ENCODE measurements around the gene MAPKAPK2. TPM values are rescaled to one million over a fixed set of nuclear protein-coding genes. Genes with fewer than 3 reads are reported as not detected.

The MAPKAPK2 gene
- total RNA-seq, 1 donor from 2014 or later: 33.5 TPM

DNA sequence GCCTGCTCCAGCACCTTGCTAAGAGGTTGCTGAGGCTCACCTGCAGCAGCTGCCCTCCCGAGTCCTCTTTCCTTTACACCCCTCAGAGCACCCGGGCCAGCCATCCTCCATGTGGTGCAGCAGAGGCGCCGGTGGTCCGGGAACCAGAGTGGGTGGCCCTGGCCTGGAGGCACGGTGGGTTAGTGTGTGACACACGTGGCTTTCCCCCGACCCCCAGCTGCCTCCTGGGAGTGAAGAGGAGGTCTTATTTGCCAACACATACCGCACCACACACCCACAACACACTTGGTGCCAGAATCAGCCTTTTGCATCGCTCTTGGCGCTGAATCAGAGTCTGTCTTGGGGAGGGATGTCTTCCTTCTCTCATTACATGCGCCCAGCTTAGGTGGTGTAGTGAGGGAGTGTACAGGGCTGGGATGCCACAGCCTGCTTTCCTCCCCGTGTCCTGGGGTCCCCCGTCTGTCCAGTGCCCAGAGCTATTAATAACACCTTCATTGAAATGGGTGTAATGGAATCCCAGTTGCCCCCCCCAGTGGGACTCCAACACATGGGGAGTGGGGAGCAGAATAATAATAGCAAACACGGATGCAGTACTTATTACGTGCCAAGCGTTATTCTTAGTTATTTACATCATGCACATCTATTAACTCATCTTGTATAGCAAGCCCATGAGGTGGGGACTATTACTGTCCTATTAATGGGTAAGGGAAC is 38.2 kb downstream of the MAPKAPK2 start:
- DNase-seq: no peak

DNA sequence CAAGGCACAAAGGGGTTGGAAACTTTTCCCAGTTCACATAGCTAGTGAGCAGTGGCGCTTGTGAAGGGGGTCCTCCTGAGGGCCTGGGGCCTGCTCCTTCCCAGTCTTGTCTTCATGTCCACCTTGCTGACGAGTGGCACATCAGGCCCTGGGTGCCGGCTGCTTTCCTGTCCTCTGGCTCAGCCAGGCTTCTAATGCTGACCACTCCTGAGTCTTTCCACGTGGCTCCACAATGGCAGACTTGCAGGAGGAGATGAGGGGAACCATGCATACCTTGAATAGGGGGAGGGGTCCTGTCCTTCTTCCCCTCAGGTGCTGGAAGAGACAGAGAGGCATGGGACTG is 38.7 kb downstream of the MAPKAPK2 start:
- no peak for DNase-seq

DNA sequence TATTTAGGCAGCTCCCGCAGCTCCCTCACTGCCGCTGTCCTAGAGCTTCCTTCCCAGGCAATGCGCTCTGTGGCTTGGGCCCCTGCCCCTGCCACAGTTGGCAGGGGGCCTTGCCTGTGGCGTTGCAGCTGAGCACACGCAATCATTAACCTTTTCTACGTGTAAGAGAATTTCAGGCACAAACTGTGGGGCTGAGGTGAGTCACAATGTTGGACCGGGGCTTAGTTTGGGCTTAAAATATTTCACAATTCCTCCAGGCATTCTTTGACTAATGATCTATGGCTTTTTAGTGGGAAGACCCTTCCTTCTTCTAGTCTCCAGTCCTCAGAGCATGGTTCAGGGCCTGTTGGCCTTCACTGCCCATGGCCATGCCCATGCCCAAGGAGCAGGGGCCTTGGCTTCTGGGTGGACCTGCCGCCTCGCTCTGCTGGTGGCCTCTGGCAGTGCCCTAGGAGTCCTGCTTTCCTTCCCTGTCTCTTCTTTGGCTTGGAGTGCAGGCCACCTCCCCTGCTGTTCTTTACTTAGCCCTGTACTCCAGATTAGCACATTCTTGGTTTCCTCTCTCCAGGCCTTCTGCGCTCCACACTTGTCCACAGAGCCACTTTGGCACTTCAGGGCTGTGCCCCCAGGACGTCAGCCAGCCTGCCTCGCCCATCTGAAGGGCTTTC is 39.2 kb downstream of the MAPKAPK2 start:
- no peak for DNase-seq

DNA sequence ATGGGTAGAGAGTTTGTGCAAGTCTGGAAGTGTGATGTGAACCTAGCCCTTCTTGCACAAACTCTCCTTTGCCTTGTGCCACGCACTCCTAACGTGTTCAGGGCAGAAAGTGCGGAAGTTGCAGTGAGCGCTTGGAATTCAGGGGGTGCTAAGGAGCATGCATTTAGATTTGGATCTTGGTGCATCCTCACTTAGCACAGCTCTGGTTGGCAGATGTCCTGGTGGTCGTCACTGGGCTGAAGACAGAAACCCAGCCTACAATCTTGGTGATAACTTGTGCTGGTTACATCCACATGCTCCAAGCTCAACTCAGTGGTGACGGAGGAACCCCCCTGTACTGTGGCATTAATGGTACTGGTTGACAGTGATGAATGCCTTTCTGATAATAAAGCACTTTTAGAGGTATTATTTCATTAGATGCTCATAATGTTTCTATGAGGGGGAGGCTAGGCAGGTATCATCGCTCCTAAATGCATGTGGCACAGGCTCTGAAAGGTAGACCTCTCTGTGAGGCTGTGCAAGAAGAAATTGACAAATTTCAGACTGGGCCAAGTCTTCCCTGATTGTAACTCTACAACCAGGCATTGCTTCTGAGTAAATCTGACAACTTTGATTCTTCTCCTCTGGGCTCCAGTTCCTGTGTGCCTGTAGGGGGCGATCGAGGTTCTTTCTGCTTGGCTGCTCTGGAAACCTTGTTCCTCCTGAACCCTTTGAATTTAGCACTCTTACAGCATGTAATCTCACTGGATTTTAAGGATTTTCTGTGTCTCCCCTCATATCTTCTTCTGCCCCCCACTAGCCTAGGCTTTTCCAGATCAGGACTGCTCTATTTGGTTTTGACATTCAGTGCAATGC is 40.6 kb downstream of the MAPKAPK2 start:
- no peak for DNase-seq

DNA sequence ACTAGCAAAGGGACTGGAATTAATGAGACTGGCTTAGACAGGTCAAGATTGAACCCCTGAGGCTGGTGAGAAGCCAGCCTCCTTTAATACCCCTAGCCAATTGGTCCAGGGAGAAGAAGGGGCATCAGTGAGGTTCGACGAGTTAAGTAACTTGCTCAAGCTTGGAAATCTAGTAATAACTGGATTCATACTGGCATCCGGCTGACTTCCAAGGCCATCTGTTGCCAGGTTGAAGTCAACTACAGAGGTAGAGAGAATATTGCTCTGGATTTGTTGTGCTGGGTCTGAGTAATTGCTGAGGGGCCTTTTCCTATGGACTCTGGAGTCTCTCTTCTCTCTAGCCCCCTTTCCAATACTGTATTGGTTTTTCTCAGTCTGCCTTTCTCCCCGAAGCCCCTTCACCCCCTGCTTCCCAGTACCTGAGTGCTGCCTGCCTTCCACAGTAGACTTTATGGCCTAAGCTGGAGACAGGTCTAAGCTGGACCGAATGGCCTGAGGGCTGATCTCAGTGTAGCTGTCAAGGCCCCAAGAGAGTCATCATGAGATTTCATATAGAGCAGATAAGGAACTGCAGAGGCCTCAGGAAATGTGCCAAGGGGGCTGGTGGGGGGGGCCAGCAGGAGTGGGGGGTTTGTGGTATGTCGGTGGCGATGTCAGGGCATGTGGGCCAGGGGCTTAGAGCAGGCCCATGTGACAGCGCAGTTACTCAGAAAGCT is 43.4 kb downstream of the MAPKAPK2 start:
- DNase-seq: no peak

DNA sequence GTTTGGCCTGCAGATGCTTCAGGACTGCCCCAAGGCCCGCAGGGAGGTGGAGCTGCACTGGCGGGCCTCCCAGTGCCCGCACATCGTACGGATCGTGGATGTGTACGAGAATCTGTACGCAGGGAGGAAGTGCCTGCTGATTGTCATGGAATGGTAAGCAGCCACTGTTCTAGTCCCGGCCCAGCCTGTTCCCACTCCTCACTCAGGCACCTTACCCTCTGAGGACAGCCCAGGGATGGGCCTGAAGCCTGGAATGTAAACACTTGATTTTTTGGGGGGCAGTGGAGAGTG is 43.9 kb downstream of the MAPKAPK2 start:
- no peak for DNase-seq

DNA sequence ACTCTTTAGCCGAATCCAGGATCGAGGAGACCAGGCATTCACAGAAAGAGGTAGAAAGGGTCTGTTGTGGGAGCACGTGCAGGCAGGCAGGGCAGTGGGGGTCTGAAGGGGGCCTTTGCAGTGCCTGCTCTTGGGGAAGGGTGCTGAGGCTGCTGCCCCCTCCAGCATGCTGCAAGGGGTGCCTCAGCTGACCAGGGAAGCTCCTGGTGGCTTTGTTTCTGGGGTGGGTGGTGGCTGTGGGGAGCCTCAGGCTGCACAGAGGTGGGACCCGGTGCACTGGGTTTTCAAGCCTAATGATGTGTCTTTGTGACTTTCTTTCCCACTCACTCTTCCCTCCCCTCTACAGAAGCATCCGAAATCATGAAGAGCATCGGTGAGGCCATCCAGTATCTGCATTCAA is 44.3 kb downstream of the MAPKAPK2 start:
- DNase-seq: no peak

DNA sequence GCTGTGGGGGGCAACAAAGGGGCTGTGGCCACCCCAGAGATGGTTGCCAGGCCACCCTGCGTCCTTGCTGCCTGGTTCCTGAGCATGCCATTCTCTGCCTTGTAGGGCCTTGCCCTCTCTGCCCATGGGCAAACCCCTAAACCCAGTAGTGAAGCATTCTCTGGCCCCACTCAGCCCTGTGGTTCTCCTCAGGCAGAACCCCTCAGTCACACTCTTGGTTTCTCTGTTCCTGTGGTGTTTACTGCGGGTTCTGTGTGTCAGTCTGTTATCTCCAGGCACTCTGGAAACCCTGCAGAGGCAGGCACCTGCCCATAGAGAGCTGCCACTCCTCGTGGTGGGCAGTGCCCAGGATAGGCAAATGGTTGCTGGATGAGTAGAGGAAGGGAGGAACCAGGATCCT is 44.8 kb downstream of the MAPKAPK2 start:
- DNase-seq: no peak

DNA sequence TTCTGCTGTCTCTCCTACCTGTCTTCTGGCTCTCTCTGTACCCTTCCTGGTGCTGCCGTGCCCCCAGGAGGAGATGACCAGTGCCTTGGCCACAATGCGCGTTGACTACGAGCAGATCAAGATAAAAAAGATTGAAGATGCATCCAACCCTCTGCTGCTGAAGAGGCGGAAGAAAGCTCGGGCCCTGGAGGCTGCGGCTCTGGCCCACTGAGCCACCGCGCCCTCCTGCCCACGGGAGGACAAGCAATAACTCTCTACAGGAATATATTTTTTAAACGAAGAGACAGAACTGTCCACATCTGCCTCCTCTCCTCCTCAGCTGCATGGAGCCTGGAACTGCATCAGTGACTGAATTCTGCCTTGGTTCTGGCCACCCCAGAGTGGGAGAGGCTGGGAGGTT is 47.8 kb downstream of the MAPKAPK2 start:
- no peak for DNase-seq

DNA sequence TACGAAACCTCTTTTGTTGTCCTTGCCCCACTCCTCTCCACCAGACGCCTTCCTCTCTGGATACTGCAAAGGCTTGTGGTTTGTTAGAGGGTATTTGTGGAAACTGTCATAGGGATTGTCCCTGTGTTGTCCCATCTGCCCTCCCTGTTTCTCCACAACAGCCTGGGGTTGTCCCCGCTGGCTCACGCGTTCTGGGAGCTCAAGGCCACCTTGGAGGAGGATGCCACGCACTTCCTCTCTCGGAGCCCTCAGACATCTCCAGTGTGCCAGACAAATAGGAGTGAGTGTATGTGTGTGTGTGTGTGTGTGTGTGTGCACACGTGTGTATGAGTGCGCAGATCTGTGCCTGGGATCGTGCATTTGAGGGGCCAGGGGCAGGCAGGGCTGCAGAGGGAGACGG is 48.3 kb downstream of the MAPKAPK2 start:
- DNase-seq: no peak

DNA sequence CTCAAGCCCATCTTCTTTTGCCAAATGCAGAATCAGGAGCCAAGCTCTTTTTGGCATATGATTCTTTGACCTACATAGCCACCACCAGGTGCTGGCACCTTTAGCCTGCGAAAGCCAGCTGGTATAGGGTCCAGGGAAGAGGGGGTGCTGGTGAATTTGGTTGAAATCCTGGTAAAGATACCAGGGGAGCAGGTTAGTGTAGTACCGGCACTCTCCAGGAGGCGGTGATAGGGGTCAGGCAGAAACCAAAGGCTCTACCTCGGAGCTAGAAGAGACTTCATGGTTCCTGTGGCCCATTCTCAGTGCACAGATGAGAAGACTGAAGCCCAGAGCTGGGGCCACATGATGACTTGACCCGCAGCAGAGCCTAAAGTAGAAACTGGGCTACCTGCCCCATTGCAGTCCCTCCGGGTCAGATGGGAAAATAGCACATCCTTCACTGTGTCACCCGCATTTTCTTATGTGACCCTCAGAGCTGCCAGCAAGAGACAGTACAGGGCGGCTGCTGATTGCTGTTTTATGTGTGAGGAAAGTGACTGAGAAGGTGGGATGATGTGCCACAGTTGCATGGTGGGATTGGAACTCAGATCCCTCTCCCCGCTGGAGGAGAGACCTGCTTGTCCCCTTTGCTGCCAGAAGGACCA is 49.9 kb downstream of the MAPKAPK2 start:
- DNase-seq: no peak

DNA sequence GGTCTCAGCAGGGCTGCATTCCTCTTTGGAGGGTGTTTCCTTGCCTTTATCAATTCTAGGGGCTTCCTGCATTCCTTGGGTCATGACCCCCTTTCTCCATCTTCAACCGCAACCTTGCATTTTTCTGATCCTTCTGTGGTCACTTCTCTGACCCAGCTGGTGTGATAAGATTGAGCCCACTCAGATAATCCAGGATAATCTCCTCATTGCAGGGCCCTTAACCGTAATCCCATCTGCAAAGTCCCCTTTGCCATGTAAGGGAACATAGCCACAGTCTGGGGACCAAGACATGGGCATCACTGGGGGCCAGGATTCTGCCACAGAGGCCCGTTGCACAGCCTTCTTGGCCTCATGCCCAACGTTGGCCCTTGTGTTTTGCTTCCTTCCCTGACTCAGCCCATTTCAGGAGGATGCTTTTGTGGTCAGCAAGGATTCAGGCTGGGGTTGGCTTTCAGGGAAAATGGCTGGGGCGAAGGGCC is 50.9 kb downstream of the MAPKAPK2 start:
- no peak for DNase-seq

DNA sequence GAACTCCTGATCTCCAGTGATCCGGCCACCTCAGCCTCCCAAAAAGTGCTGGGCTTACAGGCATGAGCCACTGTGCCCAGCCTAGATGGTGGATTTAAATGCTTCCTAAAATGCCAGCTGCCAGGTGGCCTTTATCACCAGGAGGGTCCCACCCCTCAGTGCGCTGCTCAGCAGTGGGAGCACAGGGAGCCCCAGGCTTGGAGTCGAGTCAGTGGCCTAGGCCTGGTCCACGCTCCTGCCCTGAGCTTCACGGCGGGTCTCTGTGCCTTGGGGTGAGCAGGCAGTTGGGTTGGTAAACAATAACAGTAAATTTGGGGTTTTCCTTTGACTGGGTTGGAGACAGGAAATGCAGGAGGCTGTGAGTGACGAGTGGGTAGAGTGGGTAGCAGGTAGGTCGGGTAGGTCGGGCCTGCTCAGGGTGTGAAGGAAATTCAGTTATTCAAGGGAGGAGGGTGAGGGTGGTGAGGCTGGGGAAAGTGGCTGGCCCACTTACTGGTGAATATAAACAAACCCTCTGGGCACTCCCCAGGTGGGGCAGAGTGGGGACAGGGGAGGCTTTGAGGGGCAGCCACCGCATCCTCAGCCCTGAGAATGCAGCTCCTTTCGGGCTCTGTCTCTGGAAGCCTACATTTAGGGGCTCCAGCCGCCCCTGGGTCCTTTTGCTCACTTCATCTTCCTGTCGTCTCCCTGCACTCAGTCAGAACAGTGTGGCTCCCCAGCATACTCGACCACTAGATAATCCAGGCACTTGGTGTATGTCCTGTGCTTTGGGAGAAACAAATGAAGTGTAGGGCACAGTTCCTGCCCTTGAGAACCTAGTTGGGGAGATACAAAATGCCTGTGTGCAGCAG is 52.4 kb downstream of the MAPKAPK2 start:
- no peak for DNase-seq

DNA sequence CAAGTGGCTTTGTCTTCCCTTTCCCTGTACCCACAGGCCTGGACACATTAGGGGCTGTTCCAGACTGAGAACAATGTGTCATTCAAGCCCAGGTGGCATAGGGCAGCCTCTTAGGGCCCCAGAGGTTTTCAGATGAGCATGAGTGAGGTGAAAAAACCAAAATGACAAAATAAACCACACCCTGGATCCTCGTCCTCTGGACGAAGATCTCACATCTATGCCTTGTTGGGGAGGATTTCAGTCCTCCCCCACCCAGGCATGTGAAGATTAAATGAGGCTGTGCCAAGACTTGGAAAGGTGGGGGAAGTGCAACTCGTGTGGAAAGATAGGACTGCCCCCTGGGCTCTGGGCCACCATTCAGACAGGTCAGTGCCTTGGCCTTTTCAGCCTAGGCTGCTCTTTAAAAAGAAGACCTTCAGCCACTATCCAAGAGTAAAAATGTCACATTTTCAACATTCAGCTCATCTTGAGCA is 53.1 kb downstream of the MAPKAPK2 start:
- DNase-seq: no peak

DNA sequence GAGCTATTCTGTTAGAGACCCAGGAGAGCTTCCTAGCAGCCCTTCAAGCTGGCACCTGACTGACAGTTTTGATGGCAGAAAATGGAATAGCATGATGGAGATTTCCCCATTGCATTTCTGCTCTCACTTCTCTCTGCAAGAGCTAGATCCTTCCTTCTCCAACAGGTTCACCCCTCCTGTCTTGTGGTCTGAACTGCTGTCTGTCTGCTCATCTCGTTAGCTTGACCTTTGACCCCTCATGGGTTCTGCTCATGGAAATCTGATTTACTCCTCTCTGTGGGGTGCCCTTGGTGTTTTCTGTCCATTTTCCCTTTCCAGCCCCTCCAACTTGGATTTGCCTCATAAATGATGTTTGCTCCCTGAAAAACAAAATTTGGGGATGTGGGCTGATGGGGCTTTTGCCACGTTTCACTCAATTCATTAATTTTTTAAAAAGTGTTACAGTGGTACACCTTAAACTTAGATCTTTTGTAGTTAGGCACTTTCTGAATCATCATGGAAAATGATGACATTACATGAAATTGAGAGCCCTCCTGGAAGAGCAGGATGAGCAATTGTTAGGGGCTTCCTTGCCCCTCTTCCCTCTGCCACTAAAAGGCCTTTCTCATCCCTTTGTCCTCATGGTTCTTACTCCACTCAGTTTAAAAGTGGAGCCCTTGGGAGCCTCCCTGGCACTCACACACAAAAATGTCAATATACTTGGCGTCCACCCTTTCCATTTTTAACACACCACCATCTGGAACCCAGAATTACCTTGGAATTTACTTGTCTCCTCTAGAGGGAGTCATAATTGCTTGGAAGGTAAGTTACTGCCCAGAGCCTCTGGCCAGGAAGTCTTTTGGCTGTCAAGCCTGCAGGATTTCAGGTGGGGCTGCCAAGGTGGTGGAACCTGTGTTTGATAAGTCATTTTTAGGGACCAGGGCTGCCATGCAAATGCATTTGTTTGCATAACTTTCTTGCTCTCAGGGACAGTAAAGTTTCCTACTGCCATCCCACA is 54.0 kb downstream of the MAPKAPK2 start:
- no peak for DNase-seq

DNA sequence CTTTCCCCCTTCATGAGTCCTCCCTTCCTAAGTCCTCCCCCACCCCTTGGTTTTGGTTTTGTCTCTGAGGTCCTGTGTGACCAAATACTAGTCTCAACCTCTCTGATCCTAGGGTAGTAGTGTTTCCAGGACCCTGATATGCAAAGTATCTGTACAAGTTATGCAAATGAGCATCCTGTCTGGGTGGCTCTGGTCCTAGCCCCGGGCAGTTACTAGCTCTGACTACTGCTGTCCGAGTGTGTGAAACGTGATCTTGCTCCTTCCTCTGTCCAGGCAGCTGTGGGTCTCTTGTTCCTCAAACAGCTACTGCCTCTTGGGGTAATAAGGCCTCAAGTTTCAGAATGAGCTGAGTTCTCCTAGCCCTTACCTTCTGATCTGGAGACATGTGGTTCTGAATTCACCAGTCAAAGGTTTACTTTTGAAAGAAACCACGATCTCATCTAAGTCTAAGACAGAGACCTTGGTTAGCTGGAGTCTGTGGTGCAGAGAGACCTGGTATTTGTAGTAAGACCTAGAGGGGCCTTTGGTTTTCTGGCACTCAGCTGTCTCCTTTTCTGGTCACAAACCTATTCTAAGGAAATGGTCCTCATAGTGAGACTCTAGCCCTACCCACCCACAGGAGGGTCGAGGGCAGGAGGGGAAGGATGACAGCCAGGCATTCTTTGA is 54.8 kb downstream of the MAPKAPK2 start:
- peak; percentile 18 for DNase-seq

DNA sequence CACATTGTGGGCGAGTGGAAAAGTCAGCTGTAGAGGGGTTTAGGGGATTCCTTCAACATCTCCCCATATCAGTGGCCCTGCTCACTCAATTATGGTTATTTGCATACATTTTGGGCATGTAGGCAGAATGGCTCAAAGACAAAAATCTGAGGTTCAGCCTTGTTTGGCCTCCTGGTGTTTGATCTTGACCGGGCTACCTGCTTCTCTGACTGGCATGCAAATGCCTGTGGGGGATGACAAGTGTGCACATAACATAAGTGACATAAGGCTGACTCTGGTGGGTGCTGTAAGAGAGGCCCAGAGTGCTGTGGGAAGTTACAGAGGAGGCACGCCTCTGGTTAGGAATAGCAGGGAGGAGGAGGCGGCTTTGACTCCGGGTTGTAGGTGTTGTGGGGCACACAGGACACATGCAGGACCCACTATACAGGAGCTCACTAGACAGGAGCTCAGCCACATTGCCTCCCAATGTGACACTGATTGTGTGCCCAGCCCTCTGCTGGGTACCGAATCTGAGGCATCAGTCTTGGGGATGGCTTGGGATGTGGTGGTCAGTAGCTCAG is 56.5 kb downstream of the MAPKAPK2 start:
- DNase-seq: no peak

DNA sequence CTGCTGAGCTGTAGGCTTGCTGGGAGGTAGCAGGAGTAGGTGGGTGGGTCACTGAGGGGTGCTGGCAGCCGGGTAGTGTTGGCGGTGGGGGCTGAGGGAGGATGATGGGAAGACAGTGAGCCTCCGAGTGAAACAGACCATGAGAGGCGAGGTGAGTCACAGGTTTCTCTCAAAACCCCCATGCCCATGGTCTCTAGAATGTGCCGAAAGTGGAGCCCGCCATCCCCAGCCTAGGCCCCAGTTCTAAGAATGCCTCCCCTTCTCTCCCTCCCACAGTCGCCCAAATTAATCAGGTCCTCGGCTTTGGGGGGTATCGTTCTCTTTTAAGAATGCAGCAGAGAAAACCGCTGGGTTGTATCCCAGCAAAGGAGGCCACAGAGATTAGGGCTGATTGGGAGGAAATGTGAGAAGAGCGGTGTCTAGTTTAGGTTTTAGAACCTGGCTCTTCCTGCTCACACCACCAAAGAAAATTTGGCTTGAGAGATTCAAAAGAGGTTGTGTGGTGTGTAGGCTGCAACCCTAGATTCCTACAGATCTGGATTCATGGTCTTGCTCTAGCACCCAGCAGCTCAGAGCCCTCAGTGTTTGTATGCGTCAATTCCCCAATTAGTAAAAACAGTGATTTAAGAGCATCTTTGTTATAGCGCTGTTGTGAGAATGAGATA is 58.1 kb downstream of the MAPKAPK2 start:
- no peak for DNase-seq

Measured in skin of body (tissue), 2 donors.